Kidney (tissue), 14 donors: Measurements from ENCODE around the gene SH3PXD2B. TPM values are rescaled to one million over a fixed set of nuclear protein-coding genes. Genes with fewer than 3 reads are reported as not detected.
"Not testable (repeated sequence)": the region's sequence is repeated elsewhere in the genome, so short reads cannot be mapped to it uniquely, and the experiment has no call there.

Source experiments
- DNase-seq, 5 donors: peaks; one replicate each; pipeline ENCODE4 v3.0.0-alpha.2; 2013 to 2020
- FAIRE-seq: peaks from 2 replicates; lab custom pipeline; 2012; peaks lifted over from hg19 to GRCh38; lab: Jason Lieb, UNC
- H3K27ac ChIP-seq, 2 donors: one replicate each; pipeline ENCODE4 v1.7.0; 2013; ENCODE audit warnings: low read depth in 2 of 2, low read length in 2 of 2, inconsistent platforms in 1 of 2
- H3K27me3 ChIP-seq: one replicate; pipeline ENCODE4 v1.7.1; 2013; ENCODE audit warnings: low read length, inconsistent platforms; ENCODE audit not compliant: control insufficient read depth, insufficient read depth
- H3K36me3 ChIP-seq, 3 donors: one replicate each; pipeline versions ENCODE4 v1.7.0 to v1.7.1; 2013; ENCODE audit warnings: low read length in 3 of 3, control low read depth in 1 of 3, inconsistent platforms in 1 of 3; ENCODE audit not compliant: insufficient read depth in 3 of 3, control insufficient read depth in 2 of 3
- H3K4me1 ChIP-seq, 3 donors: one replicate each; pipeline versions ENCODE4 v1.7.0 to v1.7.1; 2013; ENCODE audit warnings: low read length in 3 of 3, inconsistent platforms in 1 of 3, low read depth in 1 of 3; ENCODE audit not compliant: control insufficient read depth in 2 of 3, insufficient read depth in 2 of 3
- H3K4me3 ChIP-seq, 3 donors: one replicate each; pipeline versions ENCODE4 v1.7.0 to v1.8.1; 2013; ENCODE audit warnings: low read length in 3 of 3, control low read depth in 1 of 3, inconsistent platforms in 1 of 3
- H3K9ac ChIP-seq, 3 donors: one replicate each; pipeline versions ENCODE4 v1.7.0 to v1.7.1; 2013; ENCODE audit warnings: low read length in 3 of 3, control low read depth in 1 of 3, inconsistent platforms in 1 of 3
- H3K9me3 ChIP-seq, 3 donors: one replicate each; pipeline versions ENCODE4 v1.7.0 to v1.7.1; 2013; ENCODE audit warnings: low read length in 3 of 3, control low read depth in 1 of 3, inconsistent platforms in 1 of 3; ENCODE audit not compliant: control insufficient read depth in 2 of 3, insufficient read depth in 1 of 3
- CTCF ChIP-seq: IDR thresholded peaks from 3 replicates; pipeline ENCODE4 v1.5.1; 2012; ENCODE audit warnings: mild to moderate bottlenecking, moderate library complexity, borderline replicate concordance; ENCODE audit not compliant: insufficient read depth; ENCODE audit errors: extremely low read depth
- intact Hi-C: fragments of 100-400 bp; cut with DNase I; formaldehyde crosslinking; loops from one replicate; pipeline ENCODE4 v1.11.1; 2022
- polyA plus RNA-seq: library from polyadenylated mRNA; stranded (reverse); fragments of 350-450 nt; fragmentation: Illumina TruSeq; extraction: RNeasy Lipid Tissue Mini Kit (QIAGEN cat#74804); gene quantifications from one replicate; pipeline ENCODE4 v1.2.3, GENCODE V29; 2014; ENCODE audit warnings: low read depth, low replicate concordance; ENCODE audit not compliant: insufficient read depth
- total RNA-seq: library from RNA; stranded (reverse); fragmentation: NEBNext Ultra II Directional; extraction: Animal tissue kit (Norgen Biotek cat#: 25700); gene quantifications from one replicate; pipeline ENCODE4 v1.2.1, GENCODE V29; 2021
- donor health status: control.
- donor health status: control.
- donor health status: control.
- donor health status: control.
- donor health status: control.
- donor health status: DM: yes; HTN: yes; CAD: no.
- donor health status: Normal renal cell carcinoma (clear cell type).

Gene SH3PXD2B
- total and polyA plus RNA-seq, 2 donors from 2014 or later, result 3.1 to 22.8 TPM

DNA sequence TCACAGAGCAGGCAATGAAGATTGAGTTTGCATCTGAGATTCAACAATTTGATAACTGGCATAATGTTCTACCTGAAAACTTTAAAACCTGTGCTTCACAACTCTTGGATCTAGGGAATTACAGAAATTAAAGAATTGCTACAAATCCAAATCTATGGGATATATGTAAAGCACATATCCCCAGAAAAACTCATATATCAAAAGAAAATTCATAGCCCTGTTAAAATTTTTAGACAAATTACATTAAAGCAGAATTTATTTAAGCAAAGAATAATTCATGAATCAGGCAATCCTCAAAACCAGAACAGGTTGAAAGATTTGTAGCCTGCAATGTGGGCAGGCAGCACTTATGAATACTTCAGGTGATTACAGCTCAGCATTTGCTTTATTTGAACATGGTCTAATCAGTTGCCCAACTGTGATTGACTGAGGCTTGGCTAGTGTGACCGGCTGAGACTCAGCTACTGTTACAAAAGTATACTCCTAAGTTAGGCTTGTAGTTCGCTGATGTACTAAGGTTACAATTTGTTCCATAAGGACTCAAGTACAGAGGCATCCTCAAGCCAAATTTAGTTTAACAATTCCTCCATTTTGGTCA, 160.5 kb downstream of the SH3PXD2B start:
- Histone ChIP-seq H3K4me1 (peaks cover 0 to 2% (median 0%) of the 10 kb centered on the region in 3 donors), H3K36me3 (no peaks in the 10 kb centered on the region), H3K27me3 (no peaks in the 10 kb centered on the region), H3K4me3 (no peak overlapping the region), H3K9me3 (no peaks in the 10 kb centered on the region), H3K9ac (no peak overlapping the region), H3K27ac (no peak overlapping the region)
- no peak for TF ChIP-seq CTCF
- intact Hi-C loops, result no loop called here
- no peak for FAIRE-seq
- no peak for DNase-seq

DNA sequence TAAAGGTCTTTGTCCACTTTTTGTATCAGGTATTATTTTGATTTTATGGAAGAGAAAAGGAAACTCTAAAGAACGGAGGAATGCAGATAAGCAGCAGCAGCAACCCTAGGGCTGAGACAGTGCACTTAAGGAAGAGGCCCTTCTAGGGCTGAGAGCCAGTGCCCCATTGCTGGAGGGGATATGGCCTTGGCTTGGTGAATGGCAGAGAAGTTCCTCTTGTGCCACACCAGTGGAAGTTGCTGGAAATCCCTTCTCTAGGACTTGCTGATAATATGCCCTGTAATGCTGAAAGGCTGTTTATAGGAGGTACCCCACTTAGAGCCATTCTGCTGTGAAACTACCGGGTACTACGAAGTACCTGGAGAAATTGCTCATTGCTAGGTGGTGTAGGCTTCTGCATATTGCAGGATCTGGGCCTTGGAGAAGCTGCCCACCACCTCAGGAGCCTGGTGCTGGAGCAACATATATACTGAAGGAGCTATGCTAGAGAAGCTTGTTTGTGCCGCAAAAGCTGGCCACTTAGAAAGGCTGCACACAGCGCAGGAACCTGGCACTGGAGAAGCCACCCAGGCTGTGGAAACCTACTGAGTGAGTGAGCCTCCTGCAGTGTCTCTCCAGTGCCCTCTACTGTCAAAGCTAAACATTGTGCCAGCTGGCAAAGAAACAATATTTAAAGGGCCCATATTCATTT, 161.1 kb downstream of the SH3PXD2B start:
- no peaks in the 10 kb centered on the region for H3K27me3 ChIP-seq
- peak; percentile 53 for FAIRE-seq
- intact Hi-C loops, result no loop called here
- H3K4me3 ChIP-seq, result no peak overlapping the region
- no peak overlapping the region for H3K9ac ChIP-seq
- peaks cover 0 to 2% (median 0%) of the 10 kb centered on the region in 3 donors for H3K4me1 ChIP-seq
- no peak overlapping the region for H3K27ac ChIP-seq
- no peaks in the 10 kb centered on the region for H3K9me3 ChIP-seq
- H3K36me3 ChIP-seq, result no peaks in the 10 kb centered on the region
- DNase-seq, result peak in 4 of 5 donors; percentile 74 to 85 (median 80)
- peak; percentile 92 for TF ChIP-seq CTCF

DNA sequence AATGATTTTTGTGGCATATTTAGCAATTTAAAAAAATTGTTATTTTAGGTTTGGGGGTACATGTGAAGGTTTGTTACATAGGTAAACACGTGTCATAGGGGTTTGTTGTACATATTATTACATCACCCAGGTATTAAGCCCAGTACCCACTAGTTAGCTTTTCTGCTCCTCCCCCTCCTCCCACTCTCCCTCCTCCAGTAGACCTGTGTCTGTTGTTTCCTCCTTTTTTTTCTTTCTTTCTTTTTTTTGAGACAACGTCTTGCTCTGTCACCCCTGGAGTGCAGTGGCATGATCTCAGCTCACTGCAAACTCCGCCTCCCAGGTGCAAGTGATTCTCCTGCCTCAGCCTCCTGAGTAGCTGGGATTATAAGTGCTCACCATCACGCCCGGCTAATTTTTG, 162.5 kb downstream of the SH3PXD2B start:
- H3K4me3 ChIP-seq, FAIRE-seq, intact Hi-C loops: not testable (repeated sequence)

GRCh38 chr5:172288465-172288864, 165.9 kb downstream of the SH3PXD2B start:
- FAIRE-seq, result no peak
- no peaks in the 10 kb centered on the region for H3K9me3 ChIP-seq
- TF ChIP-seq CTCF, result no peak
- H3K9ac ChIP-seq, result no peak overlapping the region
- no peak overlapping the region for H3K4me3 ChIP-seq
- intact Hi-C loops, result no loop called here
- no peaks in the 10 kb centered on the region for H3K36me3 ChIP-seq
- H3K27ac ChIP-seq, result no peak overlapping the region
- no peaks in the 10 kb centered on the region for H3K27me3 ChIP-seq
- peaks cover 0 to 3% (median 2%) of the 10 kb centered on the region in 3 donors for H3K4me1 ChIP-seq
- no peak for DNase-seq

More for the DNA sequence above, 162.5 kb downstream of the SH3PXD2B start:
- not testable (repeated sequence) for H3K36me3 ChIP-seq, H3K4me1 ChIP-seq, DNase-seq, H3K9me3 ChIP-seq, H3K27me3 ChIP-seq, H3K9ac ChIP-seq, H3K27ac ChIP-seq

GRCh38 chr5:172287140-172287539, 167.2 kb downstream of the SH3PXD2B start:
- H3K4me1 ChIP-seq, H3K9ac ChIP-seq, H3K27me3 ChIP-seq, DNase-seq, FAIRE-seq, H3K36me3 ChIP-seq, H3K9me3 ChIP-seq, intact Hi-C loops, H3K4me3 ChIP-seq, H3K27ac ChIP-seq: not testable (repeated sequence)
